Activated effector memory CD4-positive, alpha-beta T cell treated with Interleukin-2 at 50 U/mL for 16 hours (primary cell): Measurements from ENCODE around the gene GGTLC2.
"Not testable (repeated sequence)": the region's sequence is repeated elsewhere in the genome, so short reads cannot be mapped to it uniquely, and the experiment has no call there.

Experiments
- DNase-seq: peaks from one replicate; pipeline ENCODE4 v3.0.0-alpha.2; 2020

Gene GGTLC2

DNA sequence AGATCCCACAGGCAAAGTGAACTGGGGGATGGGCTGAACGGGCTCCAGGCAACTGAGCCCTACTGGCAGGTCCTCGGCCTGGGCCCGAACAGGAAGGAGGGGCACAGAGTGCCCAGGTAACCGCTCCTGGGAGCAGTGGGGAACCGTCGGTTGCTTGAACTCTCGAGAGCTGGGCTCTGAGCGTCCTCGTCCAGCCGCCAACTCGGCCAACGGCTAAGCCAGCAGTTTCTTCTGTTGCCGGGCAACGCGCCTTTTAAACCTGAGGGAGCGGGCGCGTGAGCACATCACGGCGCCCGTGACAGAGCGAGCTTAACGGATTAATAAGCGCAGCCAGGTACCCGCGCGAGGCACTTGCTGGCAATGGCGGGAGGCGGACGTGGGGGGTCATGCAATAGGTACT lies at the start of gene GGTLC2:
Gene GGTLC2 (plus strand): TSS at position 301 of the 400 bp plus-strand sequence. CDS start 1,732 bp downstream, outside the sequence.
- DNase-seq: not testable (repeated sequence)

DNA sequence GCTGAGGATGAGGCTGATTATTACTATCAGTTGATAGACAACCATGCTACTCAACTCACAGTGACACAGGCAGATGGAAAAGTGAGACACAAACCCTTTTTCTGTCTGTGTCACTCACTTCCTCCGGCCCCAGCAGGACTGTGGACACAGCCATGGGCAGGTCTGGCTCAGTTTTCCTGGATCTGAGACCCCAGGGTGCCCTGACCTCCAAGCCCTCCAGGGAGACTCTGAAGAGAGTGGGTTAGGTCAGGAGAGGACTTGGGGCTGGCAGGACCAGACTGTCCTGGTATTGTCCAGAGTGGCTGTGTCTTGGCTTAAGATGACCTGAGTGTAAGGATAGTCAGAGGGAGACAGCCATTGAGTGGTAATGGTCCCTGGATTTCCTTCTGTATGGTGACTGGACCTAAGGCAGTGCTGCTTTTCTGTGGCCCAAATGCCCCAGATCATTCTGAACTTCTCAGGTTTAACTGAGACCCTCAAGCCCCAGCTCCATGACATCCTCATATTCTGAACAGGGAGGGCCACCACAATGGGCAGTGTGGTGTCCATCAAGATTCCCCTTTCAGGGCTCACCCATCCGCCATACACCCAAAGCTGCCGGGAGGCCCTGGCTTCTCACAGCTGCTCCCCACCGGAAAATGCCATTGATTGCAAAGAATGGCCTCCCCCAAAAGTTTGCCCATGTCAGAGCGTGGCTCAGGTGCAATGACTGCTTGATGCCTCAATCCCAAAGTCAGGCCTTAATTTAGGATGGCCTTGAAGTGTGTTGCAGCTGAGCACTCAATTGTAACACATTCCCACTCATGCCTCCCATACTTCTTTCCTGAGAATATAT lies 49.2 kb upstream of the GGTLC2 start:
- DNase-seq: no peak

DNA sequence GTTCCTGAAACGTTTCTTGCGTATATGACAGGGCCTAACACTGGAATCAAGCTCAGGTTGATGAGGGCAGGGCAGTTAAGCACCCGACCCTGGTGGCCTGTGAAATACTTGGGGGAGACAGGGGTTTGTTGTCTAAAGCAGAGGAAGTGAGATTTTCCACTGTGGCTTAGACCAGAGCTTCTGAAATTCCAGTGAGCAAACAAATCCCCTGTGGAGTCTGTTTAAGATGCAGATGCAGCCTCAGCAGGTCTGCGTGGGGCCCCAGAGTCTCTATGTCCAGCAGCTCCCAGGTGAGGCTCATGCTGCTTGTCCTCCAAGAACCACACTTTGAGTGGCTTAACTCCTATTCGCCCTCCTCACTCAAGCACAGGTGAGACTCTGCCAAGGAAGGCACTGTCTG lies 46.3 kb upstream of the GGTLC2 start:
- DNase-seq: no peak

DNA sequence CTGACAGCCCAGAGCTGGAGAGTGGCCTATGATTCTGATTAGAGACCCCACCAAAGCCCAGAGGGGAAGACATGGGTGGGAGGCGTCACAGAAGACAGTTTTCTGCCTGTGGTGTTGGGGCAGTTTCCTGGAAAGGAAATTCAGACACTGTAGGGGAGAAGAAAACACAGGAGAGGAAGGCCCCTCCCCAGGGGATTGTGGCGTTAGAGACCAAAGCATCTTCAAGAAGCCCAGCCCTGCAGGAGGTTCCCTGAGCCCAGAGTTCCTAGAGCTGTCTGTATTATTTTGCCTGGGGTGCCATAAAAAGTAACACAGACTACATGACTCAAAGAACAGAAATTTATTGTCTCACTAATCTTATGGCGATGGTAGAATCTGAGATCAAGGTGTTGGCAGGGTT lies 45.2 kb upstream of the GGTLC2 start:
- DNase-seq: no peak

DNA sequence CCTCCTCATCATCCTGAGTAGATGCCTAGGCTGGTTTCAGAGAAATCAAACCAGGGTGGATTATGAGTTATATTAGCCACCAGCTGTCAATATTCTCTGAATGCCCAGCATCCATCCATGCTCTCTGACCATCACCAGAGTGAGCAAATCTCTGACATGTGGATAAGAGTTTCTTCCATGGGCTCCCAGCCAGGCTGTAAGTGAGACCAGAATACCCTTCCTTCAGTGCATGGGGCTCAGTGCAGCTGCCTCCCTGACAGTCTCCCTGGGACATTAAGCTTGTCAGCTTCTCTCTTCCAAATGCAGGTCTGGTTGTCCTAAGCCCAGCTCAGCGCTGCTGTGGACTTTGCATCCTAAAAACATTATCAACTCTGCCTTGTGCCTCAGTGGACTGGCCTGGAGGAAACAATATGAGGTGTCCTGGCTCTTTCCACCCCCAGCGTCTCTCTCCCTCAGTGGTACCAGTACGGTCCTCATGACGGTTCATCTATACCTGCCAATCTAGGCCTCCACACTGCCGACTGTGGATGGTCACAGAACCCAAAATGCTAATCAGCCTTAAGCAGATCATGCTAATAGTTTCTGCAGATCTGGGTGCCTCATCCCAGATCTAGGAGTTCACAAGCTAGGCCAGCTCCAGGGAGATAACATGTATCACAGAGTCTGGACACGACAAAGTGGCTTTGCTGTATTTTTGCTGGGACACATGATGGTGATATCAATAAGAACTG lies 43.7 kb upstream of the GGTLC2 start:
- DNase-seq: no peak

DNA sequence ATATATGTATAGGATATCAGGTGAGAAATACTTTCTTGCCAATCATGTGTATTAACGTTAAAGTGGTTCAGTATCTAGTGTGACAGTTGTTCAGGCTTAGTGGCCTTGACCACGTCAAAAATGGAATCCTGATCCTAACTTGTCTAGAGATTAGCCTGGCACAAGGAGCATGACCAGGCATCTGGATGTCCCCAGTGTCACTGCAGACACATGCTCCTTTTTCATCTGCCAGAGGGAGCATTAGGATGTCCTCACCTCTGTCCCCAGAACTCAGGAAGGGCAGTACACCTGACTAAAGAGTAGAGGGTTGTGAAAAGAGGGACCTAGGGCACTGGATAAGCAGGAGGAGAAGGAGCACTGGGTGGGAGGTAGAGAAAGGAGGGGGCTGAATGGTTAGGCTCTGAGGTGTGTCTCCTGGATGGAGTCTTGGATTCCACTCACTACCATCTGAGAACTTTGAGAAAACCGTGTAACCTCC lies 40.9 kb upstream of the GGTLC2 start:
- no peak for DNase-seq

DNA sequence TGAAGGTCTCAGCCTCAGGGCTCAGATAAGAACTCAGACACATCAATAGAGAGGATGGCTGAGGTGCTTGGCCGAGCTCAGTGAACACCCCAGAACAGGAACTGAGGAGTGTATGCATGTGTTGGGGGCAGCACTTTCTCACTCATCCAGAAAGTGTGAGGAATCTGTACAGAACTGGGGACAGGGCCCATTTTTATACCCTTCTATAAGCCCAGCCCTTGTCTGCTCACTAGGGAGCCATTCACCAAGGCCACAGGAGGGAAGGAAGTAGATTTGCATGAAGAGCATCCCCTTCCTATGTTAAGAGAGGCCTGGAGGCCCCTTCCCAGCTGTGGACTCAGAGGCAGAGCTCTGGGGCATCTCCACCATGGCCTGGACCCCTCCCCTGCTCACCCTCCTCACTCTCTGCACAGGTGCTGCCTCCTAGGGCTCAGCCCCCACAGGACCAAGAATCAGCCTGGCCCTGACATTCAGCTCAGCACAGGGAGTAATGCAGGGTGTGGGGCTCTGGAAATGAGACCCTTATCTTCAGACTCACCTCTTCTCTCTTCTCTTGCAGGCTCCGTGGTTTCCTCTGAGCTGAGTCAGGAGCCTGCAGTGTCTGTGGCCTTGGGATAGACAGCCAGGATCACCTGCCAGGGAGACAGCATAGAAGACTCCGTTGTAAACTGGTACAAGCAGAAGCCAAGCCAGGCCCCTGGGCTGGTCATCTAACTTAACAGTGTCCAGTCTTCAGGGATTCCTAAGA lies 39.9 kb upstream of the GGTLC2 start:
- no peak for DNase-seq

DNA sequence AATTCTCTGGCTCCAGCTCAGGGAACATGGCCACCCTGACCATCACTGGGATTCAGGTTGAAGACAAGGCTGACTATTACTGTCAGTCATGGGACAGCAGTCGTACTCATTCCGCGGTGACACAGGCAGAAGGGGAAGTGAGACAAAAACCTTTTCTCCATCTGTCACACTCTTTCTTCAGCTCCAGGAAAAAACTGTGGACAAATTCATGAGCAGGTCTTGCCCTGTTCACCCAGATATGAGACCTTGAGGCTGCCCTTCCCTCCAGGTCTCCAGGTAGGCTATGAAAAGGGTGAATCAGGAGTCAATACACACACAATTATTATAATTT lies 39.4 kb upstream of the GGTLC2 start:
- DNase-seq: no peak

DNA sequence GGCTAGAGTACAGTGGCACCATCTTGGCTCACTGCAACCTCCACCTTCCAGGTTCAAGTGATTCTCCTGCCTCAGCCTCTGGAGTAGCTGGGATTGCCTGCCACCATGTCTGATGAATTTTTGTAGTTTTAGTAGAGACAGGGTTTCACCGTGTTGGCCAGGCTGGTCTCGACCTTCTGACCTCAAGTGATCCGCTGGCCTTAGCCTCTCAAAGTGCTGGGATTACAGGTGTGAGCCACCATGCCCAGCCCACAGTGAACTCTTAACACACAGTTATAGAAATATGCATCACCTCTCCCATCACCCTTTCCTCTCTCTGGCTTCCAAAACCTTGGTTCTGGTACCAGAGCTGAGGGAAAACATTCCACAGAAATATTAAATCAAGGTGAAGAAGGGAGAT lies 36.4 kb upstream of the GGTLC2 start:
- not testable (repeated sequence) for DNase-seq

DNA sequence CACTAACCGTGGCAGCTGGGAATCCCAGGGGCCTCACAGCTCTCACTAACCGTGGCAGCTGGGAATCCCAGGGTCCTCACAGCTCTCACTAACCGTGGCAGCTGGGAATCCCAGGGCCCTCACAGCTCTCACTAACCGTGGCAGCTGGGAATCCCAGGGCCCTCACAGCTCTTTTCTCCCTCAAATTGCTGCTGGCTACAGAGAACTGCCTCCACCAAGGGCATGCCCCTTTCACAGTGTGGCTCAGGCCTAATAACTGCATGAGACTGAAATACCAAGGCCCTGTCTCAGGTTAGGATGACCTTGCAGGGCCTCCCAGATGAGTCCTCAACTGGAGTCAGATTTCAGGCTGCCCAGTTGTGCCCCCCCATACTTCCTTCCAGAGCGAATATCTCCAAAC lies 35.1 kb upstream of the GGTLC2 start:
- no peak for DNase-seq

DNA sequence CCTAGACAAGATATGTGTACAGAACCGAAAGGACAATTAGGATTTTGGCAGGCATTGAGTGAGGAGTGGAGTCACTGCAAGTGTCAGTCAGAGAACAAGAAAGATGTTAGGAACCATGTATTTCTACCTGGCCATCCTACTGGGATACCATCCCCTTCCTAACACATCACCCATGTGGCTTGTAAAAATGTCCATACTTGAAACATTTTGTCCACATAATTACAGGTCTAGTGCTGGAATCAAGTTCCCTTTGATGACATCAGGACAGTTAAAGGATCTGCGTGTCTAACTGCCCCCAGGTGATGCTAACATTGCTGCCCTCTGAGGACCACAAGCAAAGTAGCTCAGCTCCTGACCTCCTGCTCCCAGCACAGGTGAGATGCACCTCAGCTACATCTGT lies 31.9 kb upstream of the GGTLC2 start:
- DNase-seq: no peak

DNA sequence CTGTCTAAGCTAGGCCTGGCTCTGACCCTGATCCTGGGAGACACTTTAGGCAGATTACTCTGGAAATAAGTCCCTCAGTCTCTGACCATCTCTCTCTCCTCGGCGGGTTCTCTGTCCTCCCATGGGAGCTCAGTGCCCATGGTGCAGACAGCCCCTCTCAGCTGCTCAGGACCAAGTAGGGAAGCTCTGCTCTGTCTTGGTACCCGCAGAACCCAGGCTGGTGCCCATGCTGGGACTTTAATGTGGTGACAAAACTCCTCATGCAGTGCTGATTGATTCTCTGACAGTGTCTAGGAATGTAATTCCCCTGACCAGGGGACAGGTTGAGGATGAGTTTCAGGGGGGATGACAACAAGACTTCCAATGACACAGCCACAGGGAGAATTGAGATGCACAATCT lies 30.3 kb upstream of the GGTLC2 start:
- DNase-seq: no peak

DNA sequence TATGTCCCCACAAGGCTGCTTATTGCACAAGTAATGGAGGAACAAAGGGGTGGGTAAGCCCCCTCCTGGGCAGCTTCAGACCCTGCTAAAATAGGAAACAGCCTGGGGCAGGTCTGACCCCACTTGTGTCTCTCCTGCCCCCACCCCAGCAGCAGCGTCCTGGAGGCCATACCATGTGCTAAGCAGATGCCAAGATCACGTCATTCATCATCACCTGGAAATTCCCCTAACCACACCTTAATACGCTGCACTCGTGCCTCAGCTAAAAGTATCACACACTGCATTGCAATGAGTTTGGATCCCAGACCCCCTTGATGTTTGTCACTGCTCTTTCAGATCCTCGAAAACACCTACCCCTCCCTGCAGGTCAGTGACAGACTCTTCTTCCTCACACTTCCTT lies 27.8 kb upstream of the GGTLC2 start:
- no peak for DNase-seq

DNA sequence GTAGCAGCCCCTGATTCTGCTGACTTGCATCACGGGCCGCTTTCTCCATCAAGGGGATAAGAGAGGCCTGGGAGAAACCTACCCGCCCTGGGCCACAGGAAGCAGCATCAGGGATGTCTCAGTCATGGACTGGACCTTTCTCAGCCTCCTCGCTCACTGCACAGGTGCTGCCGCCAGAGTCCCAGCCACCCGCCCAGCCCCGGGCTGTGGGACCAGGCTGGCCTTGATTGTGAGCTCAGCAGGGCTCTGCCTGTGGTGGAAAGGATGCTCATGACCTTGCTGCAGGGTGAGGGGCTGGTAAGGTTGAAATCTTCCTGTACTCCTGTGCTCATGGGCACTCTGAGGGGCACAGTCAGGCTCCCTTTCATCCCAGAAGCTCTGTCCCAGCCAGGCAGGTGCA lies 26.0 kb upstream of the GGTLC2 start:
- no peak for DNase-seq

DNA sequence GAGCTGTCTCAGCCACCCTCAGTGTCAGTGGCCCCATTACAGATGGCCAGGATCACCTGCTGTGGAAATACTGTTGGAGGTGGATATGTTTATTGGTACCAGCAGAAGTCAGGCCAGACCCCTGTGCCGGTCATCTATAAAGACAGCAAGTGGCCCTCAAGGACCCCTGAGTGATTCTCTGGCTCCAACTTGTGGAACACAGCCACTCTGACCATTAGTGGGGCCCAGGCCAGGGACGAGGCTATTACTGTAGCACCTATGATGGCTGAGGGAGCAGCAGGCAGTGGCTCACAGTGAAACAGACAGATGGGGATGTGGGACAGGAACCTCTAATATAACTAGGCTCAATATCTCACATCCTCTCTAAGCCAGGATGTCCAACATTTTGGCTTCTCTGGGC lies 25.5 kb upstream of the GGTLC2 start:
- no peak for DNase-seq

DNA sequence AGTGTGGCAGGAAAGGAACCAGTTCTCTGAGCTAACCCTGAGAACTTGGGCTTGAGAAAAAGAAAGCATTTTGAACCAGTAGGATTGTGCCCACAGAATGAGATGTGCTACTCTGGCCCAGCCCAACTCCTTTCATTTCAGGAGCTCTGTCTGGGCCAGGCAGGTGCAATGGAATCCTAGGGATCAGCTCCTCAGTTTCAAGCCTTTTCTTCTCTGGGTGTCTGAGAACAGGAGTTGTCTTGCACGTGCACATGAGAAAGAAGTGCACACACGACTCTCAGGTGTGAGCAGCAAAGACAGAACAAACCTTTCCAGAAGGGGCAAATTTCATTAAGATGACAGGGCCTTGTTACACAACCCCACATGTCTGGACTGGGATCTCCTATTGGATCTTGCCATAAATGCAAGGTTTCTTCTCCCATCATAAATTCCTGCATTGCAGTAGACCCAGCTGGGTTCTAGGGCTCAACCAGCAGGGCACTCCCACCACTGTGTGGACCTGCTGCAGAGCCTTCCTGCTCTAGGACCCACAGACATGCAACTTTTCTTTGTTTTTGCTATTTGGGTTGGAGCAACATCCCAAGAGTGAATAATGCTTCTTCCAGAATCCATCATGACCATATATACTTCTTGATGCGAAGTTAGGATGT lies 24.5 kb upstream of the GGTLC2 start:
- DNase-seq: no peak

DNA sequence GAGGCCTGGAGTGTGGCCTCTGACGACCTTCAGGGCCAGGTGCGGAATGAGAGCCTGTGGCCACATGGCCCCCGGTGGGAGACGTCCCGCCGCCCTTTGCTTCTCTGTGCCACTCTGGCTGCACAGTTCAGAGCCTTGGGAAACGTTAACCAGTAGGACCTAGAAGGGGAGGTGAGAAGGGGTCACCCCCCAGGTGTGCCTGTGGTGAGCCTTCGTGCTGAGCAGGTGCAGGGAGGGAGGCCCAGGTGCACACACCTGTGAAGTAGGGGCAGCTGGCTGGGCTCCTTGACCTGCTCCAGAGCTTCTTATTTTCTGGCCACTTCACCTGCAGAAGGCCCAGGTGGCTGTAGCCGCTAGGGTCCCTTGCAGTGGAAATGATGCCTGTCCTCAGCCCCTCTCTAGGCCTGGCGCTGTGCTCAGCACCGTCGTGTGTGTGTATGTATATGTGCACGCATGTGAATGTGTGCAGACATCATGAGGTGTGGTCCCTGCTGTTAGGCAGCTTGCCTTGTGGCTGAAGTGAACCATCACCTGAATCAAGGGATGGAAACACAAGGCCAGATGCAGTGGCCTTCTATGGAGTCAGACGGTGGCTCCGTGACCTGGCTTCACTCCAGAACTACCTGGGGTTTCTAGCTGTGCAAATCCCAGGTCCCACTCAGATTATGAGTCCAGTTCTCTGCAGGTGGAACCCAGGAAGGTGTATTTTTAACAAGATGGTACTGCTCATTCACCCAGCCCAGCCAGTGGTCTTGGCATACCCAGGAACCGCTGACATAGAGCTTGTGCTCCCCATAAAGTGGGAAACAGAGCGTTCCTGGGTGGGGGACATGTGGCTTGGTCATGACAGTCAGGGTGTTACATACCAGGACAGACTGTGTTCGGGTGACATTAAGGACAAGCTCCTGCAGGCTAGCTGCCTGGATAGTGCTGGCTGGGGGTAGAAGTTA lies 15.6 kb upstream of the GGTLC2 start:
- not testable (repeated sequence) for DNase-seq

DNA sequence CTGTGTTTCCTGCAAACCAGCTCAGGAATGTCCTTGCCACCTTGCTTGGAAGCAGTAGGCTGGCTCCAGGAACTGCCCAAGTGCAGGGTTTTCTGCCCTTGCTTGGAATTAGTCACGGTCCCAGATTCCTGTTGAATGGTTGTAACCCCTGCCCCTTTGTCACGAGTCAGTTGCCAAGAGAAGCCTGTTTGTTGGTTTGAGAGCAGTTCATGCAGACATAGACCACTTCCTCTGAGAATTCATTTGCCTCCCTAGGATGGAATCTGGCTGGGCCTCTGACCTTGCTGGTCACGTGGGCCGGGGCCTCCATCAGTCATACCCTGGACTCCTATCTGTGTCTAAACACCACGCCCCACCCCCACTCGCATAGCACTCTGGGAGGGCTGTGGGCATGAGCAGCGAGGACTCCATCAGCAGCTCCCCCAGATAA lies 13.2 kb upstream of the GGTLC2 start:
- DNase-seq: not testable (repeated sequence)

DNA sequence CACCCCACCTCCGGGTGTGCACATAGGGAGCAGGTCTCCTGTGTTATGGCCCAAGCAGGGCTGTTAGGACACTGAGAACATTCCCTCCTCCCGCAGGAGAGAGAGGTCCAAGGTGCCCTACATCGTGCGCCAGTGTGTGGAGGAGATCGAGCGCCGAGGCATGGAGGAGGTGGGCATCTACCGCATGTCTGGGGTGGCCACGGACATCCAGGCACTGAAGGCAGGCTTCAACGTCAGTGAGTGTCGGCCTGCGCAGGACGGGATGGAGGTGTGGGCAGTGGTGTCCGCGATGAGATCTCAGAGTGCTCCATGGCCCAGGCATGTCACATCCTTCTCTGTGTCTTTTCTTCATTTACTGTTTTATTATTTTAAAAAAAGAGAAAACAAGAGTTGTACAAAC lies 12.2 kb upstream of the GGTLC2 start:
- DNase-seq: not testable (repeated sequence)

DNA sequence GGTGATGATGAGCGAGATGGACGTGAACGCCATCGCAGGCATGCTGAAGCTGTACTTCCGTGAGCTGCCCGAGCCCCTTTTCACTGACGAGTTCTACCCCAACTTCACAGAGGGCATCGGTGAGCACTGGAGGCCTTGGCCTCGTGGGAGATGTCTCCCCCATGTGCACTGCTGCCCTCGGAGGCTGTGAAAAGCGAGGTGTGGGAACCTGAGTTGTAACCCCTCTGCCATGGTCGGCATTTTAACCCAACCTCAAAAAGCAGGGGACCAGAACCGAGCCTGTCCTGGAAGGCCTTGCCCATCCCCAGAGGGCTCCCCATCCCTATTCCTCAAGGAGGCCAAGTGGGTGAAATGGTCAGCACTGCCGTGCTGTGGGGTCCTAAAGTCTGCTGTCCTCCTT lies 10.9 kb upstream of the GGTLC2 start:
- not testable (repeated sequence) for DNase-seq

DNA sequence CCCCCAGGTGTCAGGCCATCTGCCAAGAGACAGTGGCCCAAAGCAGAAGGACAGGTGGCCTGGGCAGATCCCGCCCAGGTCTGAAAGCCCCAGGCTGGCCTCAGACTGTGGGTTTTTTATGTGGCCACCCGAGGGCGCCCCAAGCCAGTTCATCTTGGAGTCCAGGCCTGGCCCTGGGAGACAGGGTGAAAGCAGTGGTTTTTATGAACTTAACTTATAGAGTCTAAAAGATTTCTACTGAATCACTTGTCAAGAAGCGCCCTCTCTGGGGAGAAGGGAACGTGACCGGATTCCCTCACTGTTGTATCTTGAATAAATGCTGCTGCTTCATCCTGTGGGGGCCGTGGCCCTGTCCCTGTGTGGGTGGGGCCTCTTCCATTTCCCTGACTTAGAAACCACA lies 8.2 kb upstream of the GGTLC2 start:
- not testable (repeated sequence) for DNase-seq

DNA sequence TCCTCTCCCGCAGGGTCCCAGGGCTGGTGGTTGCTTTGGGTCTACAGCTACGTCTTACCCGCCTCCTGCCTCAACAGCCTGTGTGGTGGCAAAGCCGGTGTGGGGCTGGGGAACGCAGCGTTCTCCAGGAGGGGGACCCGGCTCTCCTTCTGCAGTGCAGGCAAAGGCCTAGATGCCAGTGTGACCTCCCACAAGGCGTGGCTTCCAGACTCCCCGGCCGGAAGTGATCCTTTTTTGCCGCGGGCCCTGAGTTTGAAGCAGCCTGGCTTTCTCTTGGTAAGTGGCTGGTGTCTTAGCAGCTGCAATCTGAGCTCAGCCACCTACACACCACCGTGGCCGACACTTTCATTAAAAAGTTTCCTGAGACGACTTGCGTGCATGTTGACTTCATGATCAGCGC lies 6.1 kb upstream of the GGTLC2 start:
- DNase-seq: not testable (repeated sequence)
